GM12801 (cell line): ENCODE measurements around the gene PDGFA.

Experiments used
- CTCF ChIP-seq: IDR thresholded peaks from one replicate; pipeline ENCODE4 v1.5.1; 2011; ENCODE audit warnings: control low read depth; ENCODE audit not compliant: insufficient read length; ENCODE audit errors: extremely low read depth

PDGFA gene

GRCh38 chr7:511476-512145, 8.0 kb downstream of the PDGFA start:
- no peak for TF ChIP-seq CTCF

- TF ChIP-seq CTCF: no peak
Measured at GRCh38 chr7:510782-511281, 8.8 kb downstream of the PDGFA start.

- no peak for TF ChIP-seq CTCF
Measured at GRCh38 chr7:510131-510481, 9.5 kb downstream of the PDGFA start.

- TF ChIP-seq CTCF: no peak
Measured at GRCh38 chr7:509426-510130, 10.1 kb downstream of the PDGFA start.

- no peak for TF ChIP-seq CTCF
Measured at GRCh38 chr7:508461-509170, 11.0 kb downstream of the PDGFA start.

GRCh38 chr7:507623-508300, 11.9 kb downstream of the PDGFA start:
- no peak for TF ChIP-seq CTCF

GRCh38 chr7:506921-507622, 12.6 kb downstream of the PDGFA start:
- no peak for TF ChIP-seq CTCF
